SJSA1 (cell line): ENCODE results near the gene DUSP22. TPM values are rescaled to one million over a fixed set of nuclear protein-coding genes. Genes with fewer than 3 reads are reported as not detected.

ENCODE experiments used
- DNase-seq, 2 experiments: peaks; one replicate each; pipeline ENCODE4 v3.0.0-alpha.2; 2015 to 2020; ENCODE audit warnings: low spot score in 2 of 2, low read depth in 1 of 2
- H3K27ac ChIP-seq: fragments of 250-450 bp; sonication (Bioruptor Pico); 2 replicates; pipeline ENCODE4 v1.5.1; 2020; ENCODE audit warnings: mild to moderate bottlenecking, moderate library complexity
- H3K27me3 ChIP-seq: fragments of 250-450 bp; sonication (Bioruptor Pico); replicated peaks from 2 replicates; pipeline ENCODE4 v1.5.1; 2020; ENCODE audit warnings: mild to moderate bottlenecking, moderate library complexity
- H3K36me3 ChIP-seq: fragments of 250-450 bp; sonication (Bioruptor Pico); 2 replicates; pipeline ENCODE4 v1.5.1; 2020; ENCODE audit warnings: mild to moderate bottlenecking
- H3K4me1 ChIP-seq: fragments of 250-450 bp; sonication (Bioruptor Pico); replicated peaks from 2 replicates; pipeline ENCODE4 v1.6.1; 2021; ENCODE audit warnings: mild to moderate bottlenecking
- H3K4me3 ChIP-seq: fragments of 250-450 bp; sonication (Bioruptor Pico); 2 replicates; pipeline ENCODE4 v1.5.1; 2020; ENCODE audit warnings: mild to moderate bottlenecking
- H3K9me3 ChIP-seq: fragments of 250-450 bp; sonication (Bioruptor Pico); replicated peaks from 2 replicates; pipeline ENCODE4 v1.5.1; 2020; ENCODE audit warnings: mild to moderate bottlenecking
- total RNA-seq: library from RNA; depleted of rRNA; stranded (reverse); fragments of >200 nt; shearing (Covaris generic); gene quantifications from 2 replicates; pipeline ENCODE4 v1.2.3, GENCODE V29; 2014

Gene DUSP22
- total RNA-seq, 1 experiment from 2014 or later, result 13.2 TPM

DNA sequence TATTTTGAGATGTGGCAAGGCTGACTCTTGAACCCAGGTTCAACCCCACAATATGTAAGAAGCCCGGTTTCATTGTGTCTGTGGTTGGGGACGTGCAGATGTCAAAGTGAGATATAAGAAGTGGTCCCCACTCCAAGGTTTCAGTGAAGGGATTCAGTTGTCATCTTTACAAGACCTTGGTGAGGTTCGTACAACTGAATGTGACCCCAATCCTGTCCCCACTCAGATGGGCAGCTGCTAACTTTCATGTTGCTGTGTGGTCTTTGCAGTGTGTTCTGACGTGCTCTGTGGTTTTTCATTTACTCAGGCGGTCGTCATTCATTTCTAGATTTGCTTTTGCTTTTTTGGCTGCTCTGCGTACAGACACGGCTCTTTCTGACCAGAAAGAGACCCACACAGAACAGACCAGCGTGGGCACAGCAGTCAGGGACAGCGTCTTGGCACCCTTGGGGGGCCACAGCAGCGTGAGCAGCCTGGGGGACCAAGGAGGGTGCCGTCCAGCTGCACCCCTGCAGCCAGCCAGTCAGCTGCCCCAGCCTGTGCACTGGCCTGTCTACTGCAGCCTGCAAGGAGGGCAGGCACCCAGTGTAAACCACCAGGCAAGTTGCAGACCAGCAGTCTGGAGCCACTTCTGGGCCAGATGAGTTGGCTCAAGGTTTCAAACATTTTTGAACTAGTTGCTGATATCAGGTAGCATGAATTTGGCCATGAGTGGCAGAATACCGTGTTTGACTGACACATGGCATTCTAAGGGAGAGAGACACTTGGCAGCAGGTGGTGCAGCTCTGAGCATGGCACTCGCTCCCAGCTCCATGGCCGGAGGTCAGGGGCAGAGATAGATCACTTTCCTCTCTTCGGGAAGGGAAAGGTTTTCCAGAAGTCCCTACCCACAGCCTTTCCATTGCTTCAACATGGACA lies 49.9 kb downstream of the DUSP22 start:
- H3K9me3 ChIP-seq, result no peaks in the 10 kb centered on the region
- H3K27me3 ChIP-seq, result no peaks in the 10 kb centered on the region; the same call in 1 of the 2 replicates
- no peaks in the 10 kb centered on the region for H3K36me3 ChIP-seq
- peak in 1 of 2 experiments; percentile 80 for DNase-seq
- peaks cover 46% of the 10 kb centered on the region for H3K4me1 ChIP-seq
- H3K4me3 ChIP-seq, result no peak overlapping the region
- 0 out of 2 replicates have a peak overlapping the region, but pooled peaks have one; percentile 5 for H3K27ac ChIP-seq

DNA sequence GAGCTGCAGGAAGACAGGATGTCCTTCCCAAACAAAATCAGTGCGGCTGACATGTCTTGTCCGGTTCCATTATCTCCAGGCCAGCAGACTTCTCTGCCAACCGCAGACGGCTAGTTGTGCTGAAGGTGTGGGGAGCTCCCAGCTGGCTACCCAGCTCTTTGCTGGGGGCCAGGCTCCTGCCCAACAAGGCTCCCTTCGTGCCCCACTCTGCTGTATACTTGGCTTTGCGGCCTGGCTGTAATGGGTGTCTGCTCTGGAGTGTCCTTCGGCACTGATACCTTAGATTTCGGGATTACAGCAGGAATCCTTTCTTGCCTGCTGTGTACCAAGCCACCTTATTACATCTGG lies 50.5 kb downstream of the DUSP22 start:
- H3K27ac ChIP-seq, result no peak overlapping the region
- no peak overlapping the region for H3K4me3 ChIP-seq
- H3K27me3 ChIP-seq, result no peaks in the 10 kb centered on the region; the same call in 1 of the 2 replicates
- DNase-seq, result no peak
- H3K9me3 ChIP-seq, result no peaks in the 10 kb centered on the region
- H3K4me1 ChIP-seq, result peaks cover 41% of the 10 kb centered on the region
- H3K36me3 ChIP-seq, result no peaks in the 10 kb centered on the region

DNA sequence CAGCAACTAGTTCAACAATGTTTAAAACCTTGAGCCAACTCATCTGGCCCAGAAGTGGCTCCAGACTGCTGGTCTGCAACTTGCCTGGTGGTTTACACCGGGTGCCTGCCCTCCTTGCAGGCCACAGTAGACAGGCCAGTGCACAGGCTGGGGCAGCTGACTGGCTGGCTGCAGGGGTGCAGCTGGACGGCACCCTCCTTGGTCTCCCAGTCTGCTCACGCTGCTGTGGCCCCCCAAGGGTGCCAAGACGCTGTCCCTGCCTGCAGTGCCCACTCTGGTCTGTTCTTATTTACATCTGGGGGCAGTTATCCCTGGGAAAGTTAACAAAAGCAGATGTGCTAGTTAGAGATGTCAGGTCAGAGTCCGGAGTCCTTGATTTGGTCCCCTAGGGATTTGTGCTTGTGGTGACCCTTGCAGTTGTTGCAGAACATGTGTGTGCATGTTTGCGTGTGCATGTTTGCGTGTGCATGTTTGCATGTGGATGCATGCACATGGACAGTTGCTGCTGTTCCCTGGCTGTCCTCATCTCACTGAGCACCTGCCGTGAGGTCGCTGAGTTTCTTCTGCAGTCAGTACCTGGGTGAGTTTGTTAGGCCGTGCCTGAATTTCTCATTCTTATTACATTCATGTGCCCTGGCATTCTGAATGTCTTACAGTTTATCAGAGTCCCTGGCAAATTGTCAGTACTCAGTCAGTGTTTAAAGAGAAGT lies 51.1 kb downstream of the DUSP22 start:
- Histone ChIP-seq H3K9me3 (no peaks in the 10 kb centered on the region), H3K27me3 (no peaks in the 10 kb centered on the region; the same call in 1 of the 2 replicates), H3K4me3 (no peak overlapping the region), H3K4me1 (peaks cover 35% of the 10 kb centered on the region), H3K27ac (no peak overlapping the region), H3K36me3 (no peaks in the 10 kb centered on the region)
- no peak for DNase-seq

DNA sequence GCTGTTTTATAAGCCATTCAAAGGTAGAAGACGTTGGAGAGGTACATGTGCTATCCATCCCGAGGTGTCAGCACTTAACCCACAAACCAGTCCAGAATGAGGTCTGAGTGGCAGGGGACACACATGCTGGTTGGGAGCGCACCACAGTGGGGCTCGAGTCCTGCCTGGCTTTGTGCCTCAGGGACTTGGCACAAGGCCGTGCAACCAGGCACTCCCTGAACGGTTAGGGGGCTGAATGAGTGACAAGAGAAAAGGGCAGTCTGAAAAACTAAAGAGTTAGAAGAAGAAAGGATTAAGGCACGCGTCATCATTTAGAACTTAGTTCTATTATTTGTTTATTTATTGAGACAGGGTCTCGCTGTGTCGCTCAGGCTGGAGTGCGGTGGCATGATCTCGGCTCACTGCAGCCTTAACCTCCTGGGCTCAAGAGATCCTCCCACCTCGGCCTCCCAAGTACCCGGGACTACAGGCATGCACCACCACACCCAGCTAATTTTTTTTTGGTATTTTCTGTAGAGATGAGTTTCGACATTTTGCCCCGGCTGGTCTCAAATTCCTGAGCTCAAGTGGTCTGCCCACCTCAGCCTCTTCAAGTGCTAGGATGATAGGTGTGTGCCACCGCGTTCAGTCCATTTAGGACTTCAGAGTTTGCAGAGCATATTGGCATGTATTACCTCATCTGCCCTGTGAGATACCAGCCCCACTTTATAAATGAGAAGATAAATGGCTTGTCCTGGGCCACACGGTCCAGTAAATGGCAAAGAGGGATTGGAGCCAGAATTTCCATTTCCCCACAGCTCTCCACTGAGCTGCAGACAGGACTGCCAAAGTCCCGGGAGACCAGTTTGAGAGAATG lies 51.9 kb downstream of the DUSP22 start:
- Histone ChIP-seq H3K27ac (no peak overlapping the region), H3K4me3 (no peak overlapping the region), H3K9me3 (no peaks in the 10 kb centered on the region), H3K36me3 (no peaks in the 10 kb centered on the region), H3K4me1 (peaks cover 33% of the 10 kb centered on the region), H3K27me3 (no peaks in the 10 kb centered on the region)
- no peak for DNase-seq

DNA sequence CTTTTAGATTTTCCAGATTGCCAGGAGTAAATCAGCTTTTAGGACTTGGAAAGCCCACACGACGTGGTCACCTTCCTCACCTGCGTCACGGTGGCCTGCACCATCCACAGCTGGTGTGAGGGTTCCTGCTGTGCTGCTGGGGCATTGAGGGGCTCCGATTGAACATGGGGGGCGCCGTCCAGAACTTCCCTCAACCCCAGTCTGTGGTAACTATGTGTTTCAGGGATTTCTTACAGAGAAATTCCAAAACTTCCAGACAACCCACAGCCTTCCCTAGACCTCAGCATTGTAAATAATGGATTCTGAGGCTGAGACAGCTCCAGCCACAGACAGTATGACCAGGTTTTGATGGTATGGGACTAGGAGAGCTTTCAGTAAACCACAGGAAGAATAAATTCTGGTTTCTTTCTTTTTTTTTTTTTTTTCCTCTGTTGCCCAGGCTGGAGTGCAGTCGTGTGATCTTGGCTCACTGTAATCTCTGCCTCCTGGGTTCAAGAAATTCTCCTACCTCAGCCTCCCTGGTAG lies 52.6 kb downstream of the DUSP22 start:
- Histone ChIP-seq H3K27ac (no peak overlapping the region), H3K4me1 (peaks cover 33% of the 10 kb centered on the region)

DNA sequence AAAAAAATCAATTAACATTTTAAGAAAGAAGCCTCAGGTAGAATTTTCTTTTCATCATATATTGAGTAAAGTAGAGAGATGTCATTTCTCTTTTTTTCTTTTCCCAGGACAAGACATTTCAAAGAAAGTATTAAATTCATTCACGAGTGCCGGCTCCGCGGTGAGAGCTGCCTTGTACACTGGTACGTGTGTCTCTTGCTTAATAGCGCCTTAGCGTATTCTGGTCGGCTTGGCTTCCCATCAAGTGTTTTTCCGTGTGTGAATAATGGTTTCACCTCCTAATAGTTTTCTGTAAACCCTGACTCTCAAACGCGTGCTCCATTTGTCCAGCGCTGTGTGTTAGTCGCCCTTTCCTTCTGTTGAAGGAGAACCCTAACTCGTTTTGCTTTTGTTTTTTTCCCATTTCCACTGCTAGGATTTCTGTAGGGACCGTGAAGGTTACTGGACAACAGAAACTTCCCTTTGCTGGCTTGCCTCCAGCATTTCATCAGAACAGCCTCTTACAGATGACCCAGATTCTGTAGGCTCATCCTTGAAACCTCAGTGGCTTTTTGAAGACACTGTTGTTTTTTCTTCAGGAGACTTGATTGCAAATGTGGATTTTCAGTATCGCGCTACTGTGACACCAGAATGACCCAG lies 53.6 kb downstream of the DUSP22 start:
- no peaks in the 10 kb centered on the region for H3K9me3 ChIP-seq
- no peak overlapping the region for H3K27ac ChIP-seq
- peaks cover 33% of the 10 kb centered on the region for H3K4me1 ChIP-seq
- H3K27me3 ChIP-seq, result no peaks in the 10 kb centered on the region
- no peak for DNase-seq
- no peak overlapping the region for H3K4me3 ChIP-seq
- no peaks in the 10 kb centered on the region for H3K36me3 ChIP-seq

More for the DNA sequence above, 52.6 kb downstream of the DUSP22 start:
- Histone ChIP-seq H3K27me3 (no peaks in the 10 kb centered on the region), H3K36me3 (no peaks in the 10 kb centered on the region), H3K9me3 (no peaks in the 10 kb centered on the region), H3K4me3 (no peak overlapping the region)
- peak in 1 of 2 experiments; percentile 57 for DNase-seq

DNA sequence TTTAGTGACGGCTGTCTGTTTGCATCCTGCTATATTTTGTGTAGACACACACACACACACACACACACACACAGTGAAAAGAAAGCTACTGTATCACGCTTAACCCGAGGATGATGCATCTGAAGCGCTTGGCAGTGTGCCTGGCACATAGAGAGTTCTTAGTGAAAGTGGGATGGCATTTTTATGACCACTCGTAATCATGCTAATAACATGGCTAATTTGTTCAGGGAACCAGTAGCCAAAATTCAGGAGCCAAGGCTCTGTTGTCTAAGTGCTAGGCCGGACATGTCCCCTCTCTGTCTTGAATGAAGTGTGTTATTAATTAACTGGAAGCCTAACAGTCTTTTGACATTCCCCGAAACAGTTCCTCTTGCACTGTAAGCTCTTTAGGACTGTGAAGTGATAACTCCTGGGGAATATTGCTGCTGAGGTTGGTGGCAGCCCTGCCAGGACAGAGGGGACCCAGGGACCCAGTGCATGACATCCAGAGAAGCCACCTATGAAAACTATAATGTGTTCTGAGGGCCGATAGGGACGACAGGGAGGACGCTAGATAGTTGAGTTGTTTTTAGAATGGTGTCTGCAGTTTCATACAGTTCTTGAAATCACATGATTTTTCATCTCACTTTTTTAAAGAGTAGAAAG lies 54.2 kb downstream of the DUSP22 start:
- Histone ChIP-seq H3K9me3 (no peaks in the 10 kb centered on the region), H3K4me3 (no peak overlapping the region), H3K36me3 (no peaks in the 10 kb centered on the region), H3K27me3 (no peaks in the 10 kb centered on the region), H3K4me1 (peaks cover 27% of the 10 kb centered on the region), H3K27ac (no peak overlapping the region)
- DNase-seq, result no peak

DNA sequence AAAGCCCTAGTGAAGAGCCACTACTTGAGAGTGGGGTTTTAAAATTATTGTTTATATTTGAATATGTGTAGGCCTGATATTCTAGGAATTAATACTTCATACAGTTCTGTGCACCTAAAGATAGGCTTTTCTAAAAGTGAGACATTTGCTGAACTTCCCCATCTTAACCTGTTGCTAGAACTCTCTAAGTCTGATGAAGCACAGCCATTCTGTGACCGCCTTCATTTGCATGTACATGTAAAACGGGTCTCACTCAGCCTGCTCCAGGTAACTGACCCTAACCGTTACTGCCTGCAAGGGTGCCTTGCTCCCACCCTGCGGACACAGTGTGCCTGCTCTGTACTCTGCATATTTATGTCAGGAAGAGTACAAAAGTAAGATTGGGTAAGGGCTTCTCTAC lies 54.9 kb downstream of the DUSP22 start:
- Histone ChIP-seq H3K27me3 (no peaks in the 10 kb centered on the region), H3K9me3 (no peaks in the 10 kb centered on the region), H3K4me1 (peaks cover 20% of the 10 kb centered on the region), H3K36me3 (no peaks in the 10 kb centered on the region), H3K27ac (no peak overlapping the region), H3K4me3 (no peak overlapping the region)
- DNase-seq, result no peak

DNA sequence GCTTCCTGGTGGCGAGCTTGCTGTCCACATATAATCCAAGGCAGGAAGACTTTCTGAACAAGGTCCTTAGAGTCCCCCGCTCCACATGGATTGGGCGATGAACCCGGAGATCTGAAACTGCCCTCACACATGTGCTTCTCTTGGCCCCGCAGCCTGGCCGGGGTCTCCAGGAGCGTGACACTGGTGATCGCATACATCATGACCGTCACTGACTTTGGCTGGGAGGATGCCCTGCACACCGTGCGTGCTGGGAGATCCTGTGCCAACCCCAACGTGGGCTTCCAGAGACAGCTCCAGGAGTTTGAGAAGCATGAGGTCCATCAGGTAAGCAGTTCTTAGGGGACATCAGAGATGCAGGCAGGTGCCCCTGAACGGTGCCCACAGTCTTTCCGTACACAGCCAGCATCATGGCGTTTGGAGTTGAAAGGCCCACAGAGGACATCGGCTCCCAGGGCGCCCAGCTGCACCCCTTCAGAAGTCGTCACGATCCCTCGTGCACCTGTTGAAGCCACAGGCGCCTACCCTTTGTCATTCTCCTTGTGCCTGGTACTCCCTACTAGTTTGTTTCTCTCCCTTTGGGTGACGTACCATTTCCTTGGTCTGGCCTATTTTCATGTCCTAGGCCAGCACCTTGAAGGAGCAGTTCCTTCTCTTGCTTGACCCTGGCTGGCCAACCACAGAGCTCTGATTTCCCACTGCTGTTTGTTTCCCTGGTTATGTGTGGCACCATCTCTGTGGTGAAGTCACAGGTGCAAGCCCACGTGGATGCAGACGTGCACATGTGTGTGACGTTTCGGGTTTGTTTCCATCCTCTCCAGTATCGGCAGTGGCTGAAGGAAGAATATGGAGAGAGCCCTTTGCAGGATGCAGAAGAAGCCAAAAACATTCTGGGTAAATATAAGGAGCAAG lies 55.9 kb downstream of the DUSP22 start:
- no peaks in the 10 kb centered on the region for H3K36me3 ChIP-seq

DNA sequence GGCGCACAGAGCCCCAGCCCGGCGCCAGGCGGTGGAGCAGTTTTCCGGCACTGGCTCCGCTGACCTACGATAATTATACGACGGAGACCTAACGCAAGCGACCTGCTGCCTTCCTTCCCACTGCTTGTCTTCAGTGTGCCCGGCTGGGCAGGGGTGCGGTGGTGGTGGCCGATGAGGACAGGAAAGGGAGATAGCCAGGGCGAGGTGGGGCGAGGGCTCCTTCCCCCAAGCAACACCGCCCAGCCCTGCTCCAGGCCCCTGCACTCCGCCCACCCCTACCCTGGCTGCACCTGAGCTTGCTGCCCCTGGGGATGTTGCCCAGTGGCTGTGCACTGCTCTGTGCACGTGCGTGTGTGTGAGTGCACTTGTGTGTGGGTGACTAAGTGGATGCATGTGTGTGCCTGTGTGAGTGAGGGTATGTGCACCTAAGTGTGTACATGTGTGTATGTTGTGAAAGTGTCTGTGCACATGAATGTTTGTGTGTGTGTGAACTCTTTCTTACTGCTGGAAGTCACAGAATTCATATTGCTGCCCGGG lies 56.6 kb downstream of the DUSP22 start:
- no peak overlapping the region for H3K27ac ChIP-seq
- DNase-seq, result no peak
- H3K27me3 ChIP-seq, result no peaks in the 10 kb centered on the region
- H3K36me3 ChIP-seq, result no peaks in the 10 kb centered on the region
- H3K4me1 ChIP-seq, result peaks cover 10% of the 10 kb centered on the region
- H3K9me3 ChIP-seq, result no peaks in the 10 kb centered on the region
- H3K4me3 ChIP-seq, result no peak overlapping the region

More for the DNA sequence above, 55.9 kb downstream of the DUSP22 start:
- H3K4me1 ChIP-seq, result peaks cover 12% of the 10 kb centered on the region
- no peaks in the 10 kb centered on the region for H3K27me3 ChIP-seq
- no peak overlapping the region for H3K4me3 ChIP-seq
- DNase-seq, result no peak
- H3K9me3 ChIP-seq, result no peaks in the 10 kb centered on the region
- no peak overlapping the region for H3K27ac ChIP-seq

DNA sequence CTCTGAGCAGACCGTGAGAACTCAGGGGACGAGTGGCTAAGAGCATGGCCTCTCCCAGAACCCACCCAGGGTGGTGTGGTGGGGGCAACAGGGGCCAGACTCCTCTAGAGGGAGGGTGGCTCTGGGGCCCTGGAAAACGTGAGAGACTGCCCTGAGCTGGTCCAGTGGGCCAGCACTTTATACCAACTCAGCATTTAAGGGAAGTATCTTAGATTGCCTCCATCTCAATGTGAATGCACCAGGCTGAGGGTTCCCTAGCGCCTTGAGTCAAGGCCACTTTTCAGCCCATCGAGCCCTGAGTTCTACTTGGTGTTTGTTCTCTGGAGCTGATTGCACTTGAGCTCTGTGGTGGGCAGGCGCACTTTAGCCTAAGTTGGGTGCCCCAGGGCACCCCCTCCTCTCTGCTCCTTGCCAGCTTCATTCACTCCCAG lies 57.2 kb downstream of the DUSP22 start:
- Histone ChIP-seq H3K36me3 (no peaks in the 10 kb centered on the region), H3K4me3 (no peak overlapping the region), H3K27me3 (no peaks in the 10 kb centered on the region), H3K27ac (no peak overlapping the region), H3K9me3 (no peaks in the 10 kb centered on the region), H3K4me1 (peaks cover 4% of the 10 kb centered on the region)
- no peak for DNase-seq

DNA sequence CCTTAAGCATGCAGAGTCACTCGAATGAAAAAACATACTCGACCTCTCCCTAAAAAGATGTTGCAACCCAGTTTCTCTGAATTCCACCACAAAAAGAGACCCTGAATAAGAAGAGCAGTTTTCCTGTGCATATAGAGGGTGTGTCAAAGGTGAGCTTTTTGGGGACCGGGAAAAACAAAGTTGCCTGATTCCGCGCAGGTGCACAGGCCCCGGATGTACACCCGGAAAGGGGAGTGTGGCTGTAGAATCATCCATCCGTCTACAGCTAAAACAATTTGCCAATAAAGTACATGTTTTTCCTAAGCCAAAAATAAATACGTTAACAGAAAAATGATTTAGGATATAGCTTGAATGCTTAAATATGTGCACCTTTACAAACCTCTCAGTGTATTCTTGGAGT lies 58.1 kb downstream of the DUSP22 start:
- H3K27me3 ChIP-seq, result no peaks in the 10 kb centered on the region
- H3K4me3 ChIP-seq, result no peak overlapping the region
- no peaks in the 10 kb centered on the region for H3K4me1 ChIP-seq
- no peaks in the 10 kb centered on the region for H3K9me3 ChIP-seq
- no peaks in the 10 kb centered on the region for H3K36me3 ChIP-seq
- no peak for DNase-seq
- H3K27ac ChIP-seq, result no peak overlapping the region
